GM19395 (cell line): ENCODE results near the gene HACD2.

ENCODE experiments used
- ATAC-seq: cut with Tn5 transposase; IDR thresholded peaks from one replicate; pipeline ENCODE4 v1.9.1; 2021; ENCODE audit warnings: mild to moderate bottlenecking, moderate library complexity; ENCODE audit not compliant: unreplicated experiment

Gene HACD2

GRCh38 chr3:123486460-123486859, 98.4 kb downstream of the HACD2 start:
- no peak for ATAC-seq

- no peak for ATAC-seq
Observed at GRCh38 chr3:123485551-123485950, 99.3 kb downstream of the HACD2 start.

- ATAC-seq: no peak
Observed at GRCh38 chr3:123483146-123483545, 101.7 kb downstream of the HACD2 start.

- no peak for ATAC-seq
Observed at GRCh38 chr3:123481722-123482457, 103.0 kb downstream of the HACD2 start.

- no peak for ATAC-seq
Observed at GRCh38 chr3:123481071-123481470, 103.8 kb downstream of the HACD2 start.

- no peak for ATAC-seq
Observed at GRCh38 chr3:123480428-123480827, 104.4 kb downstream of the HACD2 start.

- ATAC-seq: no peak
Observed at GRCh38 chr3:123479891-123480290, 105.0 kb downstream of the HACD2 start.

GRCh38 chr3:123478314-123478713, 106.5 kb downstream of the HACD2 start:
- ATAC-seq: no peak

- ATAC-seq: no peak
Observed at GRCh38 chr3:123476967-123477750, 107.7 kb downstream of the HACD2 start.

- no peak for ATAC-seq
Observed at GRCh38 chr3:123475786-123476185, 109.1 kb downstream of the HACD2 start.

- ATAC-seq: no peak
Observed at GRCh38 chr3:123471106-123471505, 113.7 kb downstream of the HACD2 start.

GRCh38 chr3:123469323-123469995, 115.4 kb downstream of the HACD2 start:
- ATAC-seq: no peak

GRCh38 chr3:123467046-123467445, 117.8 kb downstream of the HACD2 start:
- no peak for ATAC-seq

- ATAC-seq: no peak
Observed at GRCh38 chr3:123464211-123464610, 120.6 kb downstream of the HACD2 start.

GRCh38 chr3:123459862-123460261, 125.0 kb downstream of the HACD2 start:
- no peak for ATAC-seq

GRCh38 chr3:123458255-123458654, 126.6 kb downstream of the HACD2 start:
- no peak for ATAC-seq

- no peak for ATAC-seq
Observed at GRCh38 chr3:123457841-123458240, 127.0 kb downstream of the HACD2 start.

- no peak for ATAC-seq
Observed at GRCh38 chr3:123453675-123454074, 131.2 kb downstream of the HACD2 start.

- no peak for ATAC-seq
Observed at GRCh38 chr3:123451186-123451585, 133.7 kb downstream of the HACD2 start.

GRCh38 chr3:123449997-123450604, 134.8 kb downstream of the HACD2 start:
- no peak for ATAC-seq
